ENCODE data around the gene PHF23.

PHF23 gene

GRCh38 chr17:7237761-7238419, 1.4 kb downstream of the PHF23 start:
- DNase-seq (ENCODE audit: low spot score) = peak; percentile 87

GRCh38 chr17:7237266-7237760, 1.9 kb downstream of the PHF23 start:
- DNase-seq (ENCODE audit: low spot score) = no peak

DNA sequence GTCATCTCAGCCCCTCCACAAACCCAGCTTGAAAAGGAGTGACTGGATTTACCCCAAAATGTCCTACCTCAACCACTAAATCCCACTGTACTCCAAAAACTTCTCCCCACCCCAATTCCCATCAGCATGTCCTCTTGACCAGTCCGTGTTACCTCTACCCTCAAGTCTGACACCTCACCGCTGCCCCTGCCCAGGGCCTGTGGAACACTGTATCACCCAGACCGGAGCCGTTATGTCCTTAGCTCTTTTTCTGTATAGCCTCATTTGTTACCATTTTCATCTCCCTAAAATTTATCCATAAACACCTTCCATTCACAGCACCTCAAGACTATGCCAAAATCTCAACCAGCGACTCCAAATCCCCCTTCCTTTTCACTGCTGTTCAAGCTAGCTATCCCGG, 2.4 kb downstream of the PHF23 start:
- no peak for DNase-seq (ENCODE audit: low spot score)

GRCh38 chr17:7235693-7236665, 3.3 kb downstream of the PHF23 start:
- DNase-seq (ENCODE audit: low spot score) = no peak

- DNase-seq (ENCODE audit: low spot score) = peak; percentile 95
Measured at GRCh38 chr17:7234083-7234951, 4.9 kb downstream of the PHF23 start, which contains the start of gene DVL2. DVL2 (minus strand) TSS chr17:7234517; CDS start chr17:7234262, 255 bp downstream.

- DNase-seq (ENCODE audit: low spot score) = no peak
Measured at GRCh38 chr17:7233701-7234082, 5.6 kb downstream of the PHF23 start.

DNA sequence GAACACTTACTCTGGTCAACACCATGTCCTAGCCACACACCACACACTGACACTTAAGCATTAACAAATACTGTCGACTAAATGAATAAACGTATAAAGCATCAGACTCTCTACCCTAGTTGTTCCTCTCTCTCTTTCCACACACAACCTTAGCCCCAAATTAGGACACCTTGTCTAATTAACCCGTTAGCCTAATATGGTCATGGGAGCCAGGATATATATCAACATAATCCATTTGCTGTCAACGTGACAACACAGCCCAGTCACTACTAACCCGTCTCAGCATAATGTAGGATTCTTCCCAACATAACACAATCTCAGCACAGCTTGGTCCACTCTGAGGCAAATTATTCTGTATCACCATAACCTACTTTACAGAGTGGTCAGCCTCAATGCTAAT, 7.1 kb downstream of the PHF23 start:
- DNase-seq (ENCODE audit: low spot score) = no peak

DNA sequence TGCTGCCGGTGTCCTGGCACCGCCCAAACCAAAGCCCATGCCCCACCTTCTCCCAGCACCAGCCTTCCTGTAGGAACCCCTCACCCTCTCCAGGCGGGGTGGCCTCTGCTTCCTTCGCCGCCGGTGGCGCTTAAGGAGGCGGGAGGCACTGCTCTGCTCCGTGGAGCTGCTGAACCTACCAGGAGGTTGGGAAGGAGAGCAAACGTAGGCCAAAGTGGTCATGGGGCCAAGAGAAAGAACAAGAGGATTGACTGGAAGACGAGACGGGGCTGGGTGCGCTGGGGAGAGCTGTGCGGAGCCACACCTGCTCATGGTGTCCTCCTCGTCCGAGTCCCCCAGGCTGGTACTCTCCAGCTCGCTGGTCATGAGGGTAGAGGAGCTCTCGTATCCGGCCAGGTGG, 9.8 kb downstream of the PHF23 start:
- DNase-seq (ENCODE audit: low spot score) = no peak

GRCh38 chr17:7228920-7229319, 10.3 kb downstream of the PHF23 start:
- no peak for DNase-seq (ENCODE audit: low spot score)

GRCh38 chr17:7226721-7227710, 12.2 kb downstream of the PHF23 start:
- no peak for DNase-seq (ENCODE audit: low spot score)

- DNase-seq (ENCODE audit: low spot score) = no peak
Measured at GRCh38 chr17:7225711-7226331, 13.4 kb downstream of the PHF23 start.

DNA sequence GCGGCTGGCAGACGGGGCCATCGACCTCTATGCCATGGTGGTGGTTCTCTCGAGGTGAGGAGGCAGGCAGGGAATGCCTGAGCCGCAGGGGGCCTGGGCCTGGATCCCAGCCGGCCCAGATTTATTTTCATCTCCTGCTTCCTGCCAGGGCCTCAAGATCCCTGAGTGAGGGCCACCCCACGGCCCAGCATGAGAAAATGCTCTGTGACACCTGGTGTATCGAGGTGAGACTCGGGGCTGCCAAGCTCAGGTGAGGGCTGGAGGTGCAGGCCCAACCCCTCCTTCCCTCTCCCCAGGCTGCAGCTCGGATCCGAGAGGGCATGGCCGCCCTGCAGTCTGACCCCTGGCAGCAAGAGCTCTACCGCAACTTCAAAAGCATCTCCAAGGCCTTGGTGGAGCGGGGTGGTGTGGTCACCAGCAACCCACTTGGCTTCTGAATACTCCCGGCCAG, 14.6 kb downstream of the PHF23 start:
- DNase-seq (ENCODE audit: low spot score) = no peak

DNA sequence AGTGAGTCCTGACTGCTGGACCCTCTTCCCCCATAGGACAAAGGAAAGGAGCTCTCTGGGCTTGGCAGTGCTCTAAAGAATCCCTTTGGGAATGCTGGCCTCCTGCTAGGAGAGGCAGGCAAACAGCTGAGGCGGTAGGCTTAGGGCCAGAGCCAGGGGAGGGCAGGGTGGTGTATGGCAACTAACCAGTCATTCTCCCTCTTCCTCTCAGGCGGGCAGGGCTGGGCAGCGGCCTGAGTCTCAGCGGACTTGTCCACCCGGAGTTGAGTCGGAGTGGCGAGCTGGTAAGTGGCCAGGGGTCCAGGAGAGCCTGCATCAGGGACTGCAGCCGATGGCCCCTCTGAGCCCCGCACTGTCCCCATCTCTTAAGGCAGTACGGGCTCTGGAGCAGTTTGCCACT, 15.1 kb downstream of the PHF23 start:
- DNase-seq (ENCODE audit: low spot score) = no peak

DNA sequence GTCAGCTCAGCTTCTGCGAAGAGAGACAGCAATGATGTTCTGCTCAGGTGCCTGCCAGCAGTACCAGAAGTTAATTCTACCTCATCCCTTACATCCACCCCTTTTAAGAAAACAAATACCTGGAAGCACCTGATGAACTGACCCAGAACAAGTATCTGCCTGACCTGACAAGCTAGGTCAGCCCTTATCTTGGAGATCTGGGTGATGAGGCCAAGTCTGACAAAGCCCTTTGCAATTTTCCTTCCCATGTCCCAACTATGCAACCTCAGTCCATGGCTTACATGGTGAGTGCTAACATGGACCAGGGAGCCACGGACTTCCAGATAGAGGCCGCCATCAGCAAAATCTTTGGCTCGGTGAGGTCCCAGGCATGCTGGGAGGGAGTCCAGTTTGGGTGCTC, 15.9 kb downstream of the PHF23 start:
- no peak for DNase-seq (ENCODE audit: low spot score)

GRCh38 chr17:7222972-7223292, 16.3 kb downstream of the PHF23 start:
- no peak for DNase-seq (ENCODE audit: low spot score)

DNA sequence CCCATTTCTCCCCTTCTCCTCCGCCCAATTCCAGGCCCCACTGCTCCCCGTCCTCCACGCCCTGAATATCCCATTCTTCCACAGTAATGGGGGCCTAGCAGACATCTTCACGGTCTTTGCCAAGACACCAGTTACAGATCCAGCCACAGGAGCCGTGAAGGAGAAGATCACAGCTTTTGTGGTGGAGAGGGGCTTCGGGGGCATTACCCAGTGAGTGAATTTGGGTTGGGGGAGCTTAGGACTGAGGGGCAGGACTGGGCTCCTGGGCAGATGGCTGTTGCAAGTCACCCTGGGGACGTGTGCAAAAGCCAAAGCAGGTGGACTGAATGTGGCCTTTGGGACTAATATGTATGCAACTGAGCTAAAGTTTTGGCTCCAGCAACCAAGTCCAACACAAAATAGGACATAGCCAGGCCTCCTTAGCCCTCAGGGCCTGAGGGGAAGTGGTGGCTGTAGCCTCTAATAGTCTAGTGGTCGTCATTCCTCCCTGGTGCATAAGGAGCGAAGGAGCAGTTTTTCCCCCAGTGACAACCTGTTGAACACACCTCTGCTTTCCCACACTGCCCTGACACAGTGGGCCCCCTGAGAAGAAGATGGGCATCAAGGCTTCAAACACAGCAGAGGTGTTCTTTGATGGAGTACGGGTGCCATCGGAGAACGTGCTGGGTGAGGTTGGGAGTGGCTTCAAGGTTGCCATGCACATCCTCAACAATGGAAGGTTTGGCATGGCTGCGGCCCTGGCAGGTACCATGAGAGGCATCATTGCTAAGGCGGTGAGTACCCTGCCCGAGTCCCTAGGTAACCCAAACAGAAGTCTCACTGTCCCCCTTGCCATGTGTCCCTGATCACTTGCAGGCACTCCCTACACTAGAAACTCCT, 16.9 kb downstream of the PHF23 start:
- no peak for DNase-seq (ENCODE audit: low spot score)

- DNase-seq (ENCODE audit: low spot score) = no peak
Measured at GRCh38 chr17:7221278-7222092, 17.8 kb downstream of the PHF23 start.

- DNase-seq (ENCODE audit: low spot score) = peak; percentile 65
Measured at GRCh38 chr17:7220593-7221277, 18.5 kb downstream of the PHF23 start.
